ENCODE results near the gene RAB13. TPM values are rescaled to one million over a fixed set of nuclear protein-coding genes. Genes with fewer than 3 reads are reported as not detected.
"Not testable (repeated sequence)": the region's sequence is repeated elsewhere in the genome, so short reads cannot be mapped to it uniquely, and the experiment has no call there.

Gene RAB13
- total RNA-seq, 1 donor from 2014 or later, result 57.3 TPM

- intact Hi-C loops (cut with DNase I); DNase-seq (ENCODE audit: low spot score): not testable (repeated sequence)
These were observed 4.4 kb downstream of the RAB13 start for GRCh38 chr1:153981735-153982134.

GRCh38 chr1:153979091-153979490 lies 7.0 kb downstream of the RAB13 start:
- intact Hi-C loops (cut with DNase I), result loop anchor here (2.0 to 5.0 kb wide), 2 partner anchors 20 to 307 kb away; partner anchors contain the start of genes CRTC2 and ILF2
- DNase-seq (ENCODE audit: low spot score), result not testable (repeated sequence)

- DNase-seq (ENCODE audit: low spot score), result no peak
- intact Hi-C loops (cut with DNase I), result loop anchor here (2.0 to 5.0 kb wide), 2 partner anchors 20 to 306 kb away; partner anchors contain the start of genes CRTC2 and ILF2
These were observed 7.7 kb downstream of the RAB13 start for GRCh38 chr1:153978274-153978909.

- DNase-seq (ENCODE audit: low spot score), result peak; percentile 97
These were observed 8.6 kb downstream of the RAB13 start, which contains the start of gene JTB for GRCh38 chr1:153977250-153978240. Gene JTB, minus strand, starts transcription at chr1:153977674. Its CDS starts 422 bp downstream, at chr1:153977252.

GRCh38 chr1:153976819-153977249 lies 9.3 kb downstream of the RAB13 start:
- DNase-seq (ENCODE audit: low spot score), result no peak
- intact Hi-C loops (cut with DNase I), result loop anchor here (1.0 to 5.0 kb wide), 2 partner anchors 10 to 305 kb away; partner anchors contain the start of genes CREB3L4 and ILF2

More at GRCh38 chr1:153977250-153978240, 8.6 kb downstream of the RAB13 start, which contains the start of gene JTB:
- intact Hi-C loops (cut with DNase I), result loop anchor here (1.0 to 5.0 kb wide), 3 partner anchors 10 to 305 kb away; partner anchors contain the start of genes CREB3L4, CRTC2 and ILF2

GRCh38 chr1:153973525-153973924 lies 12.6 kb downstream of the RAB13 start:
- intact Hi-C loops (cut with DNase I), result no loop called here

GRCh38 chr1:153973071-153973470 lies 13.1 kb downstream of the RAB13 start:
- intact Hi-C loops (cut with DNase I), result no loop called here

More at GRCh38 chr1:153973525-153973924, 12.6 kb downstream of the RAB13 start:
- no peak for DNase-seq (ENCODE audit: low spot score)

GRCh38 chr1:153970346-153970745 lies 15.8 kb downstream of the RAB13 start:
- no peak for DNase-seq (ENCODE audit: low spot score)
- intact Hi-C loops (cut with DNase I), result no loop called here

More at GRCh38 chr1:153973071-153973470, 13.1 kb downstream of the RAB13 start:
- no peak for DNase-seq (ENCODE audit: low spot score)

- DNase-seq (ENCODE audit: low spot score), result no peak
- intact Hi-C loops (cut with DNase I), result loop anchor here (5.0 kb wide), 1 partner anchor 87 kb away; no protein-coding TSS in a partner anchor
These were observed 17.2 kb downstream of the RAB13 start for GRCh38 chr1:153968972-153969371.

- intact Hi-C loops (cut with DNase I), result loop anchor here (5.0 kb wide), 1 partner anchor 86 kb away; no protein-coding TSS in a partner anchor
- no peak for DNase-seq (ENCODE audit: low spot score)
These were observed 17.7 kb downstream of the RAB13 start for GRCh38 chr1:153968408-153968807.

- intact Hi-C loops (cut with DNase I), result loop anchor here (1.0 to 5.0 kb wide), 2 partner anchors 9 to 86 kb away; partner anchors contain the start of gene JTB
- DNase-seq (ENCODE audit: low spot score), result no peak
These were observed 18.2 kb downstream of the RAB13 start for GRCh38 chr1:153968000-153968363.

- intact Hi-C loops (cut with DNase I), result loop anchor here (1.0 to 5.0 kb wide), 2 partner anchors 10 to 85 kb away; partner anchors contain the start of gene JTB
- peak; percentile 95 for DNase-seq (ENCODE audit: low spot score)
These were observed 18.8 kb downstream of the RAB13 start, which contains the start of gene CREB3L4 for GRCh38 chr1:153967107-153967999. Gene CREB3L4, plus strand, starts transcription at chr1:153967902. Its CDS starts 624 bp downstream, at chr1:153968526.

- intact Hi-C loops (cut with DNase I), result no loop called here
- DNase-seq (ENCODE audit: low spot score), result no peak
These were observed 22.2 kb downstream of the RAB13 start for GRCh38 chr1:153963850-153964331.

- DNase-seq (ENCODE audit: low spot score), result peak; percentile 99
- intact Hi-C loops (cut with DNase I), result no loop called here
These were observed 22.9 kb downstream of the RAB13 start, which contains the start of gene SLC39A1 for GRCh38 chr1:153963030-153963849. Gene SLC39A1, minus strand, starts transcription at chr1:153963537. Its CDS starts 822 bp downstream, at chr1:153962715.

- intact Hi-C loops (cut with DNase I), result no loop called here
- no peak for DNase-seq (ENCODE audit: low spot score)
These were observed 23.8 kb downstream of the RAB13 start for GRCh38 chr1:153962088-153963029.

GRCh38 chr1:153961421-153961820 lies 24.7 kb downstream of the RAB13 start:
- DNase-seq (ENCODE audit: low spot score), result no peak
- intact Hi-C loops (cut with DNase I), result no loop called here

Data from cardiac septum (tissue), 1 donor.